Heart right ventricle (tissue), 16 donors: ENCODE results near the gene ARMH1. TPM values are rescaled to one million over a fixed set of nuclear protein-coding genes. Genes with fewer than 3 reads are reported as not detected.

Source experiments
- ATAC-seq, 8 donors: fragments of 200-7000 bp; cut with Tn5 transposase; one replicate each; pipeline ENCODE4 v1.9.1; 2020; ENCODE audit warnings: mild to moderate bottlenecking in 8 of 8, moderate library complexity in 8 of 8, moderate number of reproducible peaks in 1 of 8
- DNase-seq, 2 donors: peaks; one replicate each; pipeline ENCODE4 v3.0.0-alpha.2; 2020
- H3K27ac ChIP-seq, 10 donors: fragments of 200-600 bp; sonication (generic) in 2 of 10; one replicate each; pipeline versions ENCODE4 v1.5.0 to v1.8.0; 2020 to 2022; ENCODE audit warnings: mild to moderate bottlenecking in 3 of 10
- H3K27me3 ChIP-seq, 7 donors: fragments of 200-600 bp; one replicate each; pipeline ENCODE4 v1.8.0; 2021 to 2022; ENCODE audit warnings: mild to moderate bottlenecking in 2 of 7
- H3K36me3 ChIP-seq, 9 donors: fragments of 200-600 bp; sonication (generic) in 1 of 9; one replicate each; pipeline versions ENCODE4 v1.5.0 to v1.8.0; 2020 to 2022; ENCODE audit warnings: mild to moderate bottlenecking in 2 of 9
- H3K4me1 ChIP-seq, 9 donors: fragments of 200-600 bp; sonication (generic) in 1 of 9; one replicate each; pipeline versions ENCODE4 v1.5.0 to v1.8.0; 2020 to 2022; ENCODE audit warnings: mild to moderate bottlenecking in 4 of 9
- H3K4me3 ChIP-seq, 10 donors: fragments of 200-600 bp; sonication (generic) in 2 of 10; one replicate each; pipeline versions ENCODE4 v1.5.0 to v1.8.0; 2020 to 2022; ENCODE audit warnings: mild to moderate bottlenecking in 7 of 10, moderate library complexity in 2 of 10
- H3K9me3 ChIP-seq, 11 donors: fragments of 200-600 bp in 10 of 11; sonication (generic) in 2 of 11; one replicate each; pipeline versions ENCODE4 v1.5.0 to v1.8.0; 2013 to 2022; ENCODE audit warnings: mild to moderate bottlenecking in 2 of 11, control low read depth in 1 of 11, moderate library complexity in 1 of 11
- WGBS, 2 donors: extraction: QIAGEN DNeasy Blood & Tissue Kit; methylation state at CpG; one replicate each; pipeline ENCODE4 v1.1.7; 2013; ENCODE audit warnings: inconsistent platforms in 1 of 2; 5-methylcytosine and 5-hydroxymethylcytosine counted together
- intact Hi-C, 10 donors: fragments of 100-400 bp; cut with DNase I; formaldehyde crosslinking; loops; one replicate each; pipeline versions ENCODE4 v1.11.1 to v1.14.2; 2022
- polyA plus RNA-seq, 2 donors: library from polyadenylated mRNA; stranded (reverse); fragments of 200-250 nt; gene quantifications; one replicate each; pipeline ENCODE4 v1.2.3, GENCODE V29; 2013
- total RNA-seq, 10 donors: library from RNA; stranded (reverse); fragmentation: NEBNext Ultra II Directional in 3 of 10; extraction: Animal tissue kit (Norgen Biotek cat#: 25700) in 3 of 10; gene quantifications; one replicate each; pipeline versions ENCODE4 v1.2.1 to v1.2.4, GENCODE V29; 2021 to 2023
- TF ChIP-seq, protein P1 (sequence below), 9 donors: fragments of 200-600 bp; sonication (generic) in 2 of 9; IDR thresholded peaks; one replicate each; pipeline versions ENCODE4 v1.5.0 to v1.8.0; 2021 to 2022; ENCODE audit warnings: antibody characterized with exemption in 9 of 9, mild to moderate bottlenecking in 5 of 9, moderate library complexity in 1 of 9
- donor health status: Arrhythmogenic right ventricular cardiomyopathy.
- donor health status: ischemic (EF 13 %, LVEDD 7.1; RV severe dilation, severe dysfunction).
- donor health status: healthy with polysubstance abuse.
- donor health status: DM: no; HTN: yes; CAD: no.
- donor health status: DM: no; HTN: no; CAD: no.
- donor health status: ischemic (EF 25% LVEDD 6.9; RV normal size, moderate dysfunction).
- donor health status: ischemic (EF 25% LVEDD 5.7; RV mildly dilated, moderate dysfunction).
- donor health status: healthy.
- donor health status: DM: yes; HTN: yes; CAD: no.
- donor health status: Ischemic cardiomyopathy.
- donor health status: ischemic (EF 35%, LVEDD 5.7; RV mildly dilated, moderate dysfunction).
- donor health status: nonischemic (EF 11% LVEDD 7.7; RV severe dilation, severe dysfunction).
- donor health status: DM: yes; HTN: yes; CAD: no.
- donor health status: PGD.
- donor health status: ischemic (EF 29% LVEDD 5.4; RV normal size, mild dysfunction).
- donor health status: nonischemic (EF 23%, LVEDD 6.1; RV moderate dilation, normal function).

The ARMH1 gene
- total and polyA plus RNA-seq, 12 donors = 0.62 to 3.3 (median 1.1) TPM; not detected in 5

DNA sequence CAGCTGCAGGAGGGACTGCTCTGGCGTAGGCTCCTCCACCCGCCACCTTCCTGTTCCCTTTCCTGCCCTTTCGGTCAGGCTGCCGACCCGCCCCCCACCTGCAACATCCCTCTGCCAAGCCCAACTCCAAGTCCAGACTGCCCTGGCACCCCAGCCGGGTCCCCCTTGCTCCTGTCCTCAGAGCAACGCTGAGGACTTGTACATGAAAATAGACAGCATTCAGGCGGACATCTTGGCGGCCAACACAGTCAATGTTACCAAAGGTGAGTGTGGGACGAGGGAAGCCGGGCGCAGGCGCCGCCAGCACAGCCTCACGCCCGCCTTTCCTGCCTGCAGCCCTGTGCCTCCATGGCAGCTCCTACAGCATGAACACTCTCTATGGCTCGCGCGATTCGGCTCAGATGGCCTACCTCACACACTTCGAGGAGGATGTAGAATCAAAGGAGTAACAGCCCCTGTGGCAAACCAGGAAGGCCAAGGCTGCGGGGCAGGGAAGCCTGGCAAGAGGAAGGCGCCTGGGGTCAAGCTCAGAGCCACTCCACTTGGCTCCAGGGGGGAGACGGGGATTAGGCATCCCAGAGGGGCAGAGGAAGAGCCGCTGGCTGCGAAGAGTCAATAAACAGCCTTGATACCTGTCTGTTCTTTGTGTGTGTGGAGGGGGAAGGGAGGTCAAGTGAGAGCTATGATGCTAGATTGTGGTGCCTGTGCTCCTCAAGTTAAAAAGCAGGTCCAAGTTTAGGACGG, 50.6 kb downstream of the ARMH1 start:
- TF ChIP-seq, protein P1, sequence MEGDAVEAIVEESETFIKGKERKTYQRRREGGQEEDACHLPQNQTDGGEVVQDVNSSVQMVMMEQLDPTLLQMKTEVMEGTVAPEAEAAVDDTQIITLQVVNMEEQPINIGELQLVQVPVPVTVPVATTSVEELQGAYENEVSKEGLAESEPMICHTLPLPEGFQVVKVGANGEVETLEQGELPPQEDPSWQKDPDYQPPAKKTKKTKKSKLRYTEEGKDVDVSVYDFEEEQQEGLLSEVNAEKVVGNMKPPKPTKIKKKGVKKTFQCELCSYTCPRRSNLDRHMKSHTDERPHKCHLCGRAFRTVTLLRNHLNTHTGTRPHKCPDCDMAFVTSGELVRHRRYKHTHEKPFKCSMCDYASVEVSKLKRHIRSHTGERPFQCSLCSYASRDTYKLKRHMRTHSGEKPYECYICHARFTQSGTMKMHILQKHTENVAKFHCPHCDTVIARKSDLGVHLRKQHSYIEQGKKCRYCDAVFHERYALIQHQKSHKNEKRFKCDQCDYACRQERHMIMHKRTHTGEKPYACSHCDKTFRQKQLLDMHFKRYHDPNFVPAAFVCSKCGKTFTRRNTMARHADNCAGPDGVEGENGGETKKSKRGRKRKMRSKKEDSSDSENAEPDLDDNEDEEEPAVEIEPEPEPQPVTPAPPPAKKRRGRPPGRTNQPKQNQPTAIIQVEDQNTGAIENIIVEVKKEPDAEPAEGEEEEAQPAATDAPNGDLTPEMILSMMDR (IDR thresholded peaks at IDR 0.05) = no peak
- Histone ChIP-seq H3K4me3 (no peak overlapping the region), H3K27ac (no peak overlapping the region), H3K27me3 (peaks cover 0 to 22% (median 13%) of the 10 kb centered on the region in 7 donors), H3K9me3 (no peaks in the 10 kb centered on the region), H3K4me1 (peaks cover 0 to 46% (median under 1%) of the 10 kb centered on the region in 9 donors), H3K36me3 (no peaks in the 10 kb centered on the region)
- intact Hi-C loops = no loop called here
- DNase-seq = no peak
- WGBS, 2 donors = 81 to 86% methylated on average over 27 of the region's 27 CpGs
- ATAC-seq = no peak

DNA sequence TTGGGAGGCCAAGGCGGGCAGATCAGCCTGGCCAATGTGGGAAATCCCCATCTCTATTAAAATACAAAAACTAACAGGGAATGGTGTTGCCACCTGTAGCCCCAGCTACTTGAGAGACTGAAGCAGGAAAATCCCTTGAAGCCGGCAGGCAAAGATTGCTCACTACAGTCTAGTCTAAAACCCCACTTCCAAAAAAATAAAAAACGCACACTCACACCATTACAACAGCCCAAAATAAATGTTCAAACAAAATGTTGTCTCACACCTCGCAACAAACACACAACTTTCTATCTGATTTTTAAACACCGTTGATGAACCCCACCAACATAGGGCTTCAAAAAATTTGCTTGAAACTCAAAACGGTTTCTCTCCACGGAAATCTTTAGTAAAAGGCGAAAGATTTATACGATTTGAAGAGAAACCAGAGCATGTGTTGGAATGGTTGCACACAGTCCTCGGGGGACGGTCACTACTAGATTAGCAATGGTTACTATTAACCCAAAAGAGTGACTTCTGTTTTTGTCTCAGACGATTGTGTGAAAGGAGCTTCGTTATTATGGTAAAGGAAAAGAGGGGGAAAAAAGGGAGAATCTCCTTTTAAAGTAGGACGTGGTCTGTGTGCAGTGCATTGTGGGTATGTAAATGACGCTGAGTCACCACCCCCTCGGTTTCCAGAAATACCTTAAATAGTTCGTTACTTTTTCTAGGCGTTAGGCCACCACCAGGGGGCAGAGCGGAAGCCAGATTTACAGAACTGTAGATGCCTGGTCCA, 56.4 kb downstream of the ARMH1 start, which contains the start of gene RNU5D-1:
Gene RNU5D-1 (minus strand): TSS at position 430 of the 772 bp plus-strand sequence.
- peak; percentile 82 to 92 (median 89) for ATAC-seq
- Histone ChIP-seq H3K27ac (peak within 1 kb of the TSS; percentile 66 to 96 (median 89)), H3K9me3 (no peaks in the 10 kb centered on the region), H3K27me3 (no peaks in the 10 kb centered on the region), H3K4me3 (peak within 1 kb of the TSS in 8 of 10 donors; percentile 8 to 43 (median 28)), H3K4me1 (peaks cover 0 to 43% (median 8%) of the 10 kb centered on the region in 9 donors), H3K36me3 (no peaks in the 10 kb centered on the region)
- TF ChIP-seq, protein P1 (IDR thresholded peaks at IDR 0.05) = peak; percentile 72 to 91 (median 86)
- intact Hi-C loops = loop anchor here in 4 of 10 donors (1.0 to 10.0 kb wide), 3 partner anchors 8 to 574 kb away; partner anchors contain the start of gene KIF2C (in 1 of the 4)
- WGBS, 2 donors = 2 to 3% methylated on average over 19 of the region's 19 CpGs
- peak; percentile 90 to 95 for DNase-seq

DNA sequence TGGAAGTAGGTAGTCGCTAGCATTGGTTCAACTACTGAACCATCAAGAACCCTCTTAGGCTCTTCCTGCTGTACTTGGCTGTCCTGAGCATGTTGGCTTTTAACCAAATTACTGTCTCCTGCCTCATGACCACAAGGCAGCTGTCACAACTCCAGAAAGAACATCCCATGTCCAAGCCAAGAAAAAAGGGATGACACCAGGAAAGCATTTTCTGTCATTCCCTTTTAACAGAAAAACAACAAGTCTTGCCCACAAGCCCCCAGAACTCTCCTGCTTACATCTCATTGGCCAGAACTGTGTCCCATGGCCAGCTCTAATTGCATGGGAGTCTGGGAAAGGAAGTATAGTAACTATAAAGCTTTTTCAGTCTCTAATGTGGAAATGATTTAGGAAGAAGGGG, 58.9 kb downstream of the ARMH1 start:
- peak in 1 of 2 donors; percentile 28 for DNase-seq
- no peak for ATAC-seq
- Histone ChIP-seq H3K36me3 (no peaks in the 10 kb centered on the region), H3K27me3 (no peaks in the 10 kb centered on the region), H3K4me3 (no peak overlapping the region), H3K9me3 (no peaks in the 10 kb centered on the region), H3K27ac (peak overlapping the region in 3 of 10 donors; percentile 21 to 39 (median 27)), H3K4me1 (peaks cover 0 to 43% (median 8%) of the 10 kb centered on the region in 9 donors)
- 30 to 43% methylated on average over 1 of the region's 1 CpG for WGBS, 2 donors
- intact Hi-C loops = loop anchor here in 2 of 10 donors (10.0 kb wide), 1 partner anchor 571 kb away; no protein-coding TSS in a partner anchor
- TF ChIP-seq, protein P1 (IDR thresholded peaks at IDR 0.05) = no peak

DNA sequence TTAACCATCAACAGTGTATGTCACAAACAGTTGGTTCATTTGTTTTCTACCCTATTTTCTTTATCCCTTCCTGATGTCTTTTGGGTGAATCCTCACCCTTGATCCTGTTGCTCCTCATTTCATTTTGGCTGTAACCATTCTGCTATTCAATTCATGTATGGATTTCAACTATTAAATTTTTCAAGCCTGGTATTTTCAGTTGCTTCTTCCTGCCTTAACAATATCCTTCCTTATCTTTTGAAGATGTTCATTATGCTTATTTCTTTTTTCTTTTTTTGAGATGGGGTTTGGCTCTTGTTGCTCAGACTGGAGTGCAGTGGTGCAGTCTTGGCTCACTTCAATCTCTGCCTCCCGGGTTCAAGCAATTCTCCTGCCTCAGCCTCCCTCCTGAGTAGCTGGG, 59.3 kb downstream of the ARMH1 start:
- ATAC-seq (no peak), DNase-seq (no peak)
- 70 to 85% methylated on average over 1 of the region's 1 CpG for WGBS, 2 donors
- intact Hi-C loops = loop anchor here in 2 of 10 donors (10.0 kb wide), 1 partner anchor 571 kb away; no protein-coding TSS in a partner anchor
- H3K4me1 ChIP-seq = peaks cover 0 to 42% (median 8%) of the 10 kb centered on the region in 9 donors
- no peaks in the 10 kb centered on the region for H3K9me3 ChIP-seq
- TF ChIP-seq, protein P1 (IDR thresholded peaks at IDR 0.05) = no peak
- no peaks in the 10 kb centered on the region for H3K27me3 ChIP-seq
- no peak overlapping the region for H3K4me3 ChIP-seq
- no peaks in the 10 kb centered on the region for H3K36me3 ChIP-seq
- H3K27ac ChIP-seq = peak overlapping the region in 2 of 10 donors; percentile 21 to 39
